HAP-1 (cell line): ENCODE data around the gene NANOG.
"Not testable (repeated sequence)": the region's sequence is repeated elsewhere in the genome, so short reads cannot be mapped to it uniquely, and the experiment has no call there.

Experiments used
- DNase-seq, 2 experiments: peaks; one replicate each; pipeline ENCODE4 v3.0.0-alpha.2; 2016 to 2020; ENCODE audit warnings: low spot score in 2 of 2
- H3K27me3 ChIP-seq: fragments of 250-450 bp; sonication (Bioruptor Pico); 2 replicates; pipeline ENCODE4 v1.5.1; 2020; ENCODE audit warnings: low read depth, mild to moderate bottlenecking, moderate library complexity
- H3K36me3 ChIP-seq: fragments of 250-450 bp; sonication (Bioruptor Pico); replicated peaks from 2 replicates; pipeline ENCODE4 v1.5.1; 2020; ENCODE audit warnings: mild to moderate bottlenecking
- H3K4me1 ChIP-seq: fragments of 250-450 bp; sonication (Bioruptor Pico); 2 replicates; pipeline ENCODE4 v1.5.1; 2020; ENCODE audit warnings: mild to moderate bottlenecking
- H3K4me3 ChIP-seq: fragments of 250-450 bp; sonication (Bioruptor Pico); 2 replicates; pipeline ENCODE4 v1.5.1; 2020; ENCODE audit warnings: mild to moderate bottlenecking, moderate library complexity
- H3K9me3 ChIP-seq: fragments of 250-450 bp; sonication (Bioruptor Pico); 2 replicates; pipeline ENCODE4 v1.5.1; 2020; ENCODE audit warnings: mild to moderate bottlenecking, moderate library complexity
- in situ Hi-C: fragments of 300-500 bp; cut with MboI; formaldehyde crosslinking; loops from 3 replicates; pipeline ENCODE4 v1.14.3; 2020; ENCODE audit warnings: low sequenced_read_pairs, inconsistent platforms, mixed read lengths

Gene NANOG

DNA sequence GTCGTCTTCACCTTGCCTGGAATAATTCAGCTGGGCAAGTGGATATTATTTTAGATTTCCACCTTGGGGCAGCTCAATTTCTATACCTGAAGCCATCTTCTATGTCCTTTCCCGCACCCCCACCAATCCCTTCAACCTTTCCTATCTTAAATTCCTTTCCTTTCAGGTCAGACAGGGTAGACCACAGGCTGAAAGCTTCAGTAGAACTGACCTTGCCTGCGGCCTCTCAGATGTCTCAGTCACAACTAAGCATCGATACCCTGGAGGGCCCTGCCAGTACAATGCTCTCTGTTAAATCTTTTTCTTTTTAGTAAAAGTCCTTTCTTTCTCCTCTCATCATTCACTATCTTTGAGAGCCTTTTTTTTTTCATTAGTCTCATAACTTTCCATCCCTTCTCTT is 44.6 kb downstream of the NANOG start:
- in situ Hi-C loops: no loop called here
- H3K4me1 ChIP-seq: peaks cover 5% of the 10 kb centered on the region

DNA sequence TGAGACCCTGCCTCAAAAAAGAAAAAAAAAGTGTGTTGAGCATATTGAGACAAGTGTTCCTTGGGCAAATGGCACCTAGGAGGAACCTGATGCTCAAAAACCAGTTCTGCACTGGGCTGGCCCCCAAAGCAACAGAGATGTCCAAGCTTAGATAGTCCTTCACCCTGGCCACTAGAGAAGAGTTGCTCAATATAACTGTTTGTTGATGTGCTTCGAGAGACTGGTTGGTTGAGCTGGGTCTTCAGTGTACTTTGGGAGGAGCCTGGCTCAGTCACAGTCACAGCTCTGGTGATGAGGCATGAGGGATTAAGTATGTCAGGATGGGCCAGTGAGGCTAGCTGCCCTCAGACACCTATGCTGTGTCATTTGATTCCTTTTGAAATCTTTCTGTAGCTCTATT is 45.5 kb downstream of the NANOG start:
- in situ Hi-C loops: no loop called here
- DNase-seq: no peak
- no peaks in the 10 kb centered on the region for H3K27me3 ChIP-seq

More for the DNA sequence above, 44.6 kb downstream of the NANOG start:
- Histone ChIP-seq H3K9me3 (no peaks in the 10 kb centered on the region), H3K36me3 (no peaks in the 10 kb centered on the region), H3K4me3 (no peak overlapping the region), H3K27me3 (no peaks in the 10 kb centered on the region)
- DNase-seq: no peak

DNA sequence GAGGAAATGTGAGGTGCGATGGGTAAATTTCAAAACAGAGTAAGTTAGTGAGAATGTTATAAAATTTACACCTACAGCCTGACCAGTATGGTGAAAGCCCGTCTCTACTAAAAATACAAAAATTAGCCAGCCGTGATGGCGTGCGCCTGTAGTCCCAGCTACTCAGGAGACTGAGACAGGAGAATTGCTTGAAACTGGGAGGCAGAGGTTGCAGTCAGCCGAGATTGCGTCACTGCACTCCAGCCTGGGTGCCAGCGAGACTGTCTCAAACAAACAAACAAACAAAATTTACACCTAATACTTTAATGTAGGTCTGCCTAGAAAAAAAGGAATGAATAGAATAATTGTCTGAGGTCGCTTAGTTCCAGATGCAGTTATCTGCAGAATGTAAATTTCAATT is 45.9 kb downstream of the NANOG start:
- Histone ChIP-seq H3K9me3 (no peaks in the 10 kb centered on the region), H3K27me3 (no peaks in the 10 kb centered on the region), H3K4me3 (no peak overlapping the region), H3K36me3 (no peaks in the 10 kb centered on the region), H3K4me1 (peaks cover 5% of the 10 kb centered on the region)
- DNase-seq: no peak
- in situ Hi-C loops: no loop called here

More for the DNA sequence above, 45.5 kb downstream of the NANOG start:
- no peak overlapping the region for H3K4me3 ChIP-seq
- H3K36me3 ChIP-seq: no peaks in the 10 kb centered on the region
- H3K4me1 ChIP-seq: peaks cover 5% of the 10 kb centered on the region
- no peaks in the 10 kb centered on the region for H3K9me3 ChIP-seq

DNA sequence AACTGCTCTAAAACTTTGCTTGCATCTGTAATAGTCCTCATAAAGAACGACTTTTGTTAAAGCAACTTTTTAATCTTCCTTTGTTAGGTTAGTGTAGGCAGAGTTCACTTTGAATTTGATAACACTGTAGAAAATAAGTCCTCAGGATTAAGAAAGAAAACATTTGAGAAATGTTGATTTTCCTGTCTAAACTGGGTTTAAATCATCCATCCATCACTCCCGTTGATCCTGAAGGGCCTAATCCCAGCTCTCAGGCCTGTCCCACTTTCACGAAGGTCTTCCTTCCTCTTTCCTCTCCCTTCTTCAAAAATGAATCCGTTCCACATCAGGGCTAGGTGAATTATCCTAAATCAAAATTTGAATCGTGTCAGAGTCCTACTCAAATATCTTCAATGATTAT is 46.6 kb downstream of the NANOG start:
- H3K4me3 ChIP-seq: no peak overlapping the region
- DNase-seq: peak; percentile 15 to 49
- no peaks in the 10 kb centered on the region for H3K36me3 ChIP-seq
- no peaks in the 10 kb centered on the region for H3K27me3 ChIP-seq
- H3K9me3 ChIP-seq: no peaks in the 10 kb centered on the region
- in situ Hi-C loops: no loop called here
- peaks cover 5% of the 10 kb centered on the region for H3K4me1 ChIP-seq

DNA sequence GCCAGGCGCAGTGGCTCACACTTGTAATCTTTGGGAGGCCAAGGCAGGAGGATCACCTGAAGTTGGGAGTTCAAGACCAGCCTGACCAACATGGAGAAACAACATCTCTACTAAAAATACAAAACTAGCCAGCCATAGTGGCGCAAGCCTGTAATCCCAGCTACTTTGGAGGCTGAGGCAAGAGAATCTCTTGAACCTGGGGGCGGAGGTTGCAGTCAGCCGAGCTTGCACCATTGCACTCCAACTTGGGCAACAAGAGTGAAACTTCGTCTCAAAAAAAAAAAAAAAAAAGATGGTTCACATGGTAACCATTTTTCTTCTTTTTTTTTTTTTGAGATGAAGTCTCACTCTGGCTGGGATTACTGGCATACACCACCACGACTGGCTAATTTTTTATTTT is 48.2 kb downstream of the NANOG start:
- no peaks in the 10 kb centered on the region for H3K27me3 ChIP-seq
- H3K4me3 ChIP-seq: no peak overlapping the region
- in situ Hi-C loops: no loop called here
- H3K4me1 ChIP-seq: peaks cover 5% of the 10 kb centered on the region
- no peak for DNase-seq
- no peaks in the 10 kb centered on the region for H3K9me3 ChIP-seq
- no peaks in the 10 kb centered on the region for H3K36me3 ChIP-seq

DNA sequence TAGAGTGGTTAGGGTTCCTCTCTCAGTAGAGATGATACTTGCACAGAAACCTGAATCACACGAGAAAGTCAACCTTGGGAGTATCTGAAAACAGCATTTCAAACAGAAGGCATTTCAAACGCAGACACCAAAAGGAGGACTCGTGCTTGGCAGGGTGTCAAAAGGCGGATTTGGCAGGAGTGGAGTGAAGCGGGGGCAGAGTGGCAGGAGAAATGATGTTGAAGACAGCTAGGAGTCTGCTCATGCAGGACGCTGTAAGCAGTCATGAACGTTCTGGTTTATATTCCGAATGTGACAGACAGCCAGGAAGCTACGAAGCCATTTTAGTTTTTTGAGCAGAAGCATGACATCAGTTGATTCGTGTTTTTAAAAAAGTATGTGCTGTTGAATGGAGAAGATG is 50.0 kb downstream of the NANOG start:
- H3K27me3 ChIP-seq, DNase-seq, H3K4me1 ChIP-seq, H3K4me3 ChIP-seq, H3K36me3 ChIP-seq, H3K9me3 ChIP-seq, in situ Hi-C loops: not testable (repeated sequence)

DNA sequence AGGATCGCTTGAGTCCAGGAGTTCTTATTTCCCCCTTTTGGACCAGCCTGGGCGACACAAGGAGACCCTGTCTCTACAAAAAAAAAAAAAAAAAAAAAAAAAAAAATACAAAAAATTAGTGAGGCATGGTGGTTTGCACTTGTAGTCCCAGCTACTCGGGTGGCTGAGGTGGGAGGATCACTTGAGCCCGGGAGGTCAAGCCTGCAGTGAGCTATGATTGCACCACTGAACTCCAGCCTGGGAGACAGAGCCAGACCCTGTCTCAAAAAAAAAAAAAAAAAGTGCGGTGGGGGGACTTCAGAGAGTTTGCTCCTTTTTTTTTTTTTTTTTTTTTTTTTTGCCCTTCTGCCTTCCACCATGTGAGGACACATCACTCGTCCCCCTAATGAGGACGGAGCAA is 50.6 kb downstream of the NANOG start:
- H3K36me3 ChIP-seq, H3K9me3 ChIP-seq, H3K4me3 ChIP-seq, DNase-seq, H3K4me1 ChIP-seq, in situ Hi-C loops, H3K27me3 ChIP-seq: not testable (repeated sequence)

DNA sequence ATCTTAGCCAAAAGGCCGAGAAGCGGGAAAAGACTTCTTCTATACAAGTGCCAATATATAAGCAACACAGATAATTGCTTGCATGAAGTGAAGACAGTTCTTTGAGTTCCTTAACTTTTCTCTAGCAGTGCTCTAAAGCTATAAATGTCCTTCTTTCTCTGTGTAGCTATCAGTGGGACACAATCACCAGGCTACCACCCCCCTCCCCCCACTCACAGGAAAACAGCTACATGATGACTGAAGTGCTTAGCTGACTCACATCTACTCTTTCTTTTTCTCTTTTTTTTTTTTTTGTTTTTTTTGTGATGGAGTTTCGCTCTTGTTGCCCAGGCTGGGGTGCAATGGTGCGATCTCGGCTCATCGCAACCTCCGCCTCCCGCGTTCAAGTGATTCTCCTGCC is 53.2 kb downstream of the NANOG start:
- DNase-seq, H3K4me3 ChIP-seq, H3K4me1 ChIP-seq, in situ Hi-C loops, H3K9me3 ChIP-seq, H3K36me3 ChIP-seq, H3K27me3 ChIP-seq: not testable (repeated sequence)

DNA sequence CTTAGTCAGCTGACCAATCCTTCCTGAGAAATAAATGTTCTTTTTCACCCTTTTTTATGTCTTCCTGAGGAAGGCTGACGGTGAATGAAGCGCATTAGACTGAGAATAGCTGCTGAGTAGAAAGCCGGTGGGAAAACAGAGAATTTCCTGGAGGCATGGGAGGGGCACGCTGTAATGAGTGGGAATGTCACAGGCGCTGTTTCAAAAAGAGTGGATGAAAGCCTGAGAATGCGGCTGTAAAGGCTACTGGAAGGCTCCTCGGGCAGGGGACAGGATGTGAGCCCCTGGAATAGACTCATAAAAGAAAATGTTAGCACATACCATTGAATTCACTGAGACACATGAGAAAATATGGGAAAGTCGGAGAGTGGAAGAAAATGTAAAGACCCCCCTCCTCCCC is 53.9 kb downstream of the NANOG start:
- in situ Hi-C loops, H3K4me1 ChIP-seq, H3K36me3 ChIP-seq, H3K27me3 ChIP-seq, H3K4me3 ChIP-seq, H3K9me3 ChIP-seq: not testable (repeated sequence)
- DNase-seq: peak in 1 of 2 experiments; percentile 20

DNA sequence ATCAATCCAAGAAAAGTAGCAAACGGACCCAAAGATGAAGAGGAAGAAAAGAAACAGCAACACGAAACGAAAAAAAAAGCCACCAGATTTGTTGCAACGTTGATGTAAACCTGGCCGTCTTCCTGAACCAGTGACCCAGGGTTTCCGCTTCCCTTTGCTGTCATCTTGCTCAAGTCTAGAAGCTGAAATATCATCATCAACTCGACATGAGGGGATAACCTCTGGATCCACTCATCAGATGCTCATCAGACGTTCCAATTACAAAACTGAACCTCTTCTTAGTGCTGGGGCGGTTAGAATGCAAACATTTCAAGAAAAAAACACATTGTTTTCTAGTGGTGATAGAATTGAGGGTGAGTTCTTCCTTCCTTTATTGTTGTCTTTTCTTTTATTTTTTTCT is 54.4 kb downstream of the NANOG start:
- H3K36me3 ChIP-seq, H3K4me3 ChIP-seq, H3K27me3 ChIP-seq, in situ Hi-C loops, DNase-seq, H3K4me1 ChIP-seq, H3K9me3 ChIP-seq: not testable (repeated sequence)

DNA sequence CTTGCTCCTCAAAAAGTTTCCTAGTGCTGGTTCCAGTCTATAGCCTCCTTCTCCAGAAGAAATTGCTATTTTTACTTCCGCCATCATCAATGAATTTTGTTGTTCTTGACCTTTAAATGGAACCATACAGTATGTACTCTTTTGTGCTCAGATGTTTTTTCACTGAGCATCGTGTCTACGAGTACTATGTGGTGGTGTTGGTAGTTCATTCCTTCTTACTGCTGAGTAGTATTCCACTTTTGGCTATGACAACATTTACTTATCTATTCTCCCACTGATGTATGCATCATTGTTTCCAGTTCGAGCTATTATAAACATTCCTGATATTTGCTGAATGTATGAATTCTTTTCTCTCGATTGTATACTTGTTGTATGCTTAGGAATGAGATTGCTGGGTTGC is 54.9 kb downstream of the NANOG start:
- H3K36me3 ChIP-seq: no peaks in the 10 kb centered on the region
- no peak for DNase-seq
- no peak overlapping the region for H3K4me3 ChIP-seq

DNA sequence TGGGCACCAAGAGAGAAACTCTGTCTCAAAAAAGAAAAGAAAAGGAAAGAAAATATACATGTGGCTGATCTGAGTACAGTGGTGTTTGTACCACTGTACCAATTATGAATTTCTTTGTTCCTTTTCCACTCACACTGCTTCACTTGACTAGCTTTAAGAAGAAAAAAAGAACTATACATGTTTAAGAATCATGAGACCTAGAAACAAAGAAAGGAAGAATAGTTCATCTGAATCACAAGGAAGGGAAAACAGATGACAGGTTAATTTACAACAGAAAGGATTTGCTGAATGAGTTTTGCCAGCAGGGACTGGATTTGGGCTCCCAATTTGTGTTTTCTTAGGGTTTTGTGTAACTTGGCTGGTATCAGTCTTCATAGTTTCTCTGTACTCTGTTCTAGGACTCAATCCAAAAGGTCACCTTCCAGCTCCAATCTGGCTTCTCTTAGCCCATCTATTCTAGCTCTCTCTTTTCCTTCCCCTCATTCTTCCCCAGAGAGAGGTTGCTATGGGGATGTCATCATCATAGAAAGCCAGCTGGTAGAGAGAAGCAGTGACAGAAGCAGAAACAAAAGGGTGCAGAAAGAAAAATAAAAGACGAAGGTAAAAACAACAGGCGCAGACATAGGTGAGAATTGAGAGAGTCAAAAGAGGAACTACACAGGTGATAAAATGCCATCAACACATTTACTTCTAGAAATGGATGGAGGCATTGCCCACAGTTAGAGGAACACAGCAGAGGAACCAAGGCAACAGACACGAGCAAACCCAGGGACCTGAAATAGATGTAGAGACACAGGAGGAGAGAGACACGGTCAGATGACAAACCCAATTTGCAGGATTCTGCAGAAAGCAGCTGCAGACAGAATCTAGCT is 58.3 kb downstream of the NANOG start:
- peak; percentile 29 to 80 for DNase-seq
- H3K4me1 ChIP-seq, in situ Hi-C loops, H3K9me3 ChIP-seq, H3K36me3 ChIP-seq, H3K27me3 ChIP-seq, H3K4me3 ChIP-seq: not testable (repeated sequence)

More for the DNA sequence above, 54.9 kb downstream of the NANOG start:
- peaks cover 5% of the 10 kb centered on the region for H3K4me1 ChIP-seq
- in situ Hi-C loops: no loop called here
- H3K9me3 ChIP-seq: no peaks in the 10 kb centered on the region
- H3K27me3 ChIP-seq: no peaks in the 10 kb centered on the region; the same call in 1 of the 2 replicates

DNA sequence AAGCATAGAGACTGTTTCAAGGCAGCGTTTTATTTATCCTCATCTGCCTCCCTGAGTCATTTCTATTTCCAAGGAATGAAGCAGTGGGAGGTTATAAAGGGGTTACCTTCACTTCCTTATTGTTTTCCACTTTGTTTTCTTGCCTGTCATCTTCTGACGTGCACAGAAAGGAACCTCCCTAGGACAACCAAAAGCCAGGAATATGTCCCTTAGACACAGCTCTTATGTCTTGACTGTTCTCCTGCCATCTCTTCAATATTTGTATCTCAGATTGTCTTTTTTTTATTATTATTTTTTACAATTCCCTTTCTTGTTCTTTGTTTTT is 58.9 kb downstream of the NANOG start:
- DNase-seq, H3K9me3 ChIP-seq, H3K4me3 ChIP-seq, in situ Hi-C loops, H3K36me3 ChIP-seq, H3K27me3 ChIP-seq, H3K4me1 ChIP-seq: not testable (repeated sequence)
